Prostate gland (tissue), 2 donors: ENCODE measurements around the gene SLAMF8.

Experiments used
- POLR2A ChIP-seq: fragments of 450-650 bp; IDR thresholded peaks from one replicate; pipeline ENCODE4 v1.6.1; 2016; ENCODE audit warnings: antibody characterized with exemption, mild to moderate bottlenecking
- TF ChIP-seq, protein P1 (sequence below), 4 experiments: fragments of 200-600 bp in 2 of 4; fragments of 450-650 bp in 2 of 4; sonication (generic) in 2 of 4; IDR thresholded peaks; 1 replicate in 3 of 4; 2 replicates in 1 of 4; pipeline ENCODE4 v1.5.1; 2016 to 2019; ENCODE audit warnings: antibody characterized with exemption in 4 of 4, mild to moderate bottlenecking in 2 of 4, moderate library complexity in 2 of 4

DNA sequence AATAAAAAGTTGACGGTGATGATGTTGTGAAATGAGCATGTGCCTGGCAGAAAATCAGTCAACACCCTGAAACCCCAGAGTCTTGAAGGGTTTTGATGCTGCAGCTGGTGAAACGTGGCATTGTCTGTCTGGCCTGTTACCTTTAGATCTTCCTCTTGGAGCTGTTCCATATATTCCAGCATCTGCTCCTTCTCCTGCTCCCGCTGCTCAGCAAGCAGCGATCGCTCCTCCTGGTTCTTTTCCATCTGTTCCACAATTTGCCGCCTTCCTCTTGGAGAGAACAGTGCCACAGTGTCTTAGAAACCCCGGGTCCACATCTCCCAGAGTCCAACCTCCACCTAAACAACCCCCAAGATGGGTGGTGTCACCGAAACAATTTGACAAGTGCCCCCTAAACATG is 57.6 kb downstream of the SLAMF8 start:
- TF ChIP-seq, protein P1, sequence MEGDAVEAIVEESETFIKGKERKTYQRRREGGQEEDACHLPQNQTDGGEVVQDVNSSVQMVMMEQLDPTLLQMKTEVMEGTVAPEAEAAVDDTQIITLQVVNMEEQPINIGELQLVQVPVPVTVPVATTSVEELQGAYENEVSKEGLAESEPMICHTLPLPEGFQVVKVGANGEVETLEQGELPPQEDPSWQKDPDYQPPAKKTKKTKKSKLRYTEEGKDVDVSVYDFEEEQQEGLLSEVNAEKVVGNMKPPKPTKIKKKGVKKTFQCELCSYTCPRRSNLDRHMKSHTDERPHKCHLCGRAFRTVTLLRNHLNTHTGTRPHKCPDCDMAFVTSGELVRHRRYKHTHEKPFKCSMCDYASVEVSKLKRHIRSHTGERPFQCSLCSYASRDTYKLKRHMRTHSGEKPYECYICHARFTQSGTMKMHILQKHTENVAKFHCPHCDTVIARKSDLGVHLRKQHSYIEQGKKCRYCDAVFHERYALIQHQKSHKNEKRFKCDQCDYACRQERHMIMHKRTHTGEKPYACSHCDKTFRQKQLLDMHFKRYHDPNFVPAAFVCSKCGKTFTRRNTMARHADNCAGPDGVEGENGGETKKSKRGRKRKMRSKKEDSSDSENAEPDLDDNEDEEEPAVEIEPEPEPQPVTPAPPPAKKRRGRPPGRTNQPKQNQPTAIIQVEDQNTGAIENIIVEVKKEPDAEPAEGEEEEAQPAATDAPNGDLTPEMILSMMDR (IDR thresholded peaks at IDR 0.05): no peak
- no peak for TF ChIP-seq POLR2A
